Activated CD8-positive, alpha-beta memory T cell treated with anti-CD3 and anti-CD28 coated beads for 48 hours (primary cell): ENCODE data around the gene RIN3.
"Not testable (repeated sequence)": the region's sequence is repeated elsewhere in the genome, so short reads cannot be mapped to it uniquely, and the experiment has no call there.

Source experiments
- DNase-seq, 3 experiments: peaks; one replicate each; pipeline ENCODE4 v3.0.0-alpha.2; 2020; ENCODE audit warnings: low read depth in 2 of 3, low spot score in 2 of 3

RIN3 gene

GRCh38 chr14:92659765-92660561 lies 146.4 kb downstream of the RIN3 start:
- DNase-seq = no peak

GRCh38 chr14:92660571-92660970 lies 147.0 kb downstream of the RIN3 start:
- no peak for DNase-seq

- DNase-seq = no peak
Measured at GRCh38 chr14:92663049-92663448, 149.5 kb downstream of the RIN3 start.

- no peak for DNase-seq
Measured at GRCh38 chr14:92665661-92666110, 152.1 kb downstream of the RIN3 start.

- DNase-seq = no peak
Measured at GRCh38 chr14:92666251-92666650, 152.7 kb downstream of the RIN3 start.

GRCh38 chr14:92668276-92668973 lies 154.8 kb downstream of the RIN3 start:
- no peak for DNase-seq

GRCh38 chr14:92670160-92670559 lies 156.6 kb downstream of the RIN3 start:
- DNase-seq = no peak

- no peak for DNase-seq
Measured at GRCh38 chr14:92670643-92671366, 157.2 kb downstream of the RIN3 start.

GRCh38 chr14:92673601-92674150 lies 160.1 kb downstream of the RIN3 start:
- DNase-seq = no peak

- no peak for DNase-seq
Measured at GRCh38 chr14:92675421-92675820, 161.8 kb downstream of the RIN3 start.

- no peak for DNase-seq
Measured at GRCh38 chr14:92675976-92676375, 162.4 kb downstream of the RIN3 start.

GRCh38 chr14:92676403-92677086 lies 163.0 kb downstream of the RIN3 start:
- DNase-seq = no peak

GRCh38 chr14:92677087-92677668 lies 163.6 kb downstream of the RIN3 start:
- DNase-seq = peak in 2 of 3 experiments; percentile 50 to 76

GRCh38 chr14:92677955-92678354 lies 164.4 kb downstream of the RIN3 start:
- no peak for DNase-seq

GRCh38 chr14:92678766-92679165 lies 165.2 kb downstream of the RIN3 start:
- no peak for DNase-seq

GRCh38 chr14:92679246-92679645 lies 165.7 kb downstream of the RIN3 start:
- no peak for DNase-seq

- not testable (repeated sequence) for DNase-seq
Measured at GRCh38 chr14:92680330-92680729, 166.7 kb downstream of the RIN3 start.

GRCh38 chr14:92680781-92681650 lies 167.4 kb downstream of the RIN3 start:
- DNase-seq = peak; percentile 51 to 57 (median 55)

- no peak for DNase-seq
Measured at GRCh38 chr14:92683041-92683440, 169.5 kb downstream of the RIN3 start.
